Coronary artery (tissue), 2 donors: ENCODE results near the gene CPNE4.
"Not testable (repeated sequence)": the region's sequence is repeated elsewhere in the genome, so short reads cannot be mapped to it uniquely, and the experiment has no call there.

Source experiments
- DNase-seq: peaks from one replicate; pipeline ENCODE4 v3.0.0-alpha.2; 2017; ENCODE audit warnings: low spot score
- H3K27ac ChIP-seq, 2 donors: fragments of 200-600 bp; sonication (generic); one replicate each; pipeline ENCODE4 v1.5.1; 2016 to 2019
- H3K4me3 ChIP-seq: fragments of 200-600 bp; sonication (generic); 2 replicates; pipeline ENCODE4 v1.5.1; 2016; ENCODE audit warnings: mild to moderate bottlenecking, moderate library complexity
- CTCF ChIP-seq: fragments of 200-600 bp; sonication (generic); IDR thresholded peaks from one replicate; pipeline ENCODE4 v1.5.1; 2019; ENCODE audit warnings: antibody characterized with exemption

Gene CPNE4

GRCh38 chr3:131972550-131972949, 62.3 kb downstream of the CPNE4 start:
- no peak for DNase-seq
- no peak for TF ChIP-seq CTCF
- peak overlapping the region in 1 of 2 donors; percentile 26 for H3K27ac ChIP-seq

GRCh38 chr3:131972091-131972490, 62.7 kb downstream of the CPNE4 start:
- H3K4me3 ChIP-seq, result no peak overlapping the region
- no peak for TF ChIP-seq CTCF
- no peak for DNase-seq
- peak overlapping the region in 1 of 2 donors; percentile 26 for H3K27ac ChIP-seq

More at GRCh38 chr3:131972550-131972949, 62.3 kb downstream of the CPNE4 start:
- no peak overlapping the region for H3K4me3 ChIP-seq

GRCh38 chr3:131963442-131963841, 71.4 kb downstream of the CPNE4 start:
- H3K27ac ChIP-seq, H3K4me3 ChIP-seq, DNase-seq: not testable (repeated sequence)

GRCh38 chr3:131962982-131963381, 71.8 kb downstream of the CPNE4 start:
- H3K27ac ChIP-seq, result no peak overlapping the region
- no peak for TF ChIP-seq CTCF
- H3K4me3 ChIP-seq, result no peak overlapping the region
- no peak for DNase-seq

GRCh38 chr3:131960324-131960723, 74.5 kb downstream of the CPNE4 start:
- DNase-seq, result no peak
- no peak for TF ChIP-seq CTCF
- H3K27ac ChIP-seq, result no peak overlapping the region
- H3K4me3 ChIP-seq, result no peak overlapping the region

- no peak for DNase-seq
- TF ChIP-seq CTCF, result no peak
- Histone ChIP-seq H3K27ac (no peak overlapping the region), H3K4me3 (no peak overlapping the region)
Measured at GRCh38 chr3:131957980-131958379, 76.8 kb downstream of the CPNE4 start.

GRCh38 chr3:131957511-131957910, 77.3 kb downstream of the CPNE4 start:
- no peak for TF ChIP-seq CTCF
- Histone ChIP-seq H3K27ac (no peak overlapping the region), H3K4me3 (no peak overlapping the region)
- DNase-seq, result no peak

- Histone ChIP-seq H3K4me3 (no peak overlapping the region), H3K27ac (no peak overlapping the region)
- no peak for TF ChIP-seq CTCF
- DNase-seq, result no peak
Measured at GRCh38 chr3:131948806-131949205, 86.0 kb downstream of the CPNE4 start.
